OCI-LY1 (cell line): ENCODE results near the gene POP7.

ENCODE experiments used
- CTCF ChIP-seq: fragments of 200-600 bp; sonication (generic), shearing (Covaris generic); IDR thresholded peaks from 2 replicates; pipeline ENCODE4 v1.5.1; 2017; ENCODE audit warnings: mild to moderate bottlenecking, antibody characterized with exemption, low read length, moderate library complexity, mixed read lengths
- EZH2 ChIP-seq: fragments of 200-600 bp; sonication (generic), shearing (Covaris generic); IDR thresholded peaks from 2 replicates; pipeline ENCODE4 v1.8.0; 2017; ENCODE audit warnings: borderline replicate concordance, mixed run types, mild to moderate bottlenecking, antibody characterized with exemption, low read length, moderate library complexity, mixed read lengths

DNA sequence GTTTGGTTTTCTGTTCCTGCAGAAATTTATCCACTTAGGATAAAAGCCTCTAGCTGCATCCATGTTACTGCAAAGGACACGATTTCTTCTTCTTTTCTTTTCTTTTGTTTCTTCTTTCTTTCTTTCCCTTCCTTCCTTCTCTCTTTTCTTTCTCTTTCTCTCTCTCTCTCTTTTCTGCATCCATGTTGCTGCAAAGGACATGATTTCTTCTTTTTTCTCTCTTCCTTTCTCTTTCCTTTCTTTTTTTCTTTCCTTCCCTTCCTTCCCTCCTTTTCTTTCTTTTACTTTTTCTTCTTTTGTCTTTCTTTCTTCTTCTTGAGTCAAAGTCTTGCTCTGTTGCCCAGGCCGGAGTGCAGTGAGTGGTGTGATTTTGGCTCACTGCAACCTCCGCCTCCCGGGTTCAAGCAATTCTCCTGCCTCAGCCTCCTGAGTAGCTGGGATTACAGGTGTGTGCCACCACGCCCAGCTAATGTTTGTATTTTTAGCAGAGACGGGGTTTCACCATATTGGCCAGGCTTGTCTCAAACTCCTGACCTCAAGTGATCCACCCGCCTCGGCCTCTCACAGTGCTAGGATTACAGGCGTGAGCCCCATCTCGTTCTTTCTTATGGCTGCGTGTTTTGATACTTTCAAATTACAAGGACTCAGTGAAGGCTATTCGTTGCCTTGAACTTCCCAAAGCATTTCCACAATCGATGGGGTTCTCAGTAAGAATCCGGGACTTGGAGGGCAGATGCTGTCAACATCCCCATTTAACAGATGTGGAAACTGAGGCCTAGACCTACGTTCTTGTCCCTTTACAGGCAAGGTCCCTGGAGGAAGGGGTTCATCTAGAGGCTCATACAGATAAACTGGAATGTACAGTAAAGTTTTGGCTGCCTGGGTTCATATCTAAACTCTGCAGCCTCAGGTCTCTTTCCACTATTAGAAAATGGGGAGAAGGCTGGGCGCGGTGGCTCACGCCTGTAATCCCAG lies 34.3 kb upstream of the POP7 start:
- TF ChIP-seq CTCF, result no peak
- no peak for TF ChIP-seq EZH2
